T-helper 2 cell treated with Interferon-gamma antibody and Interleukin-4, amounts not matched to agents 100 ng/mL and 5 ng/mL, for 36 hours (primary cell): ENCODE results near the gene PAM16. TPM values are rescaled to one million over a fixed set of nuclear protein-coding genes. Genes with fewer than 3 reads are reported as not detected.
"Not testable (repeated sequence)": the region's sequence is repeated elsewhere in the genome, so short reads cannot be mapped to it uniquely, and the experiment has no call there.

Source experiments
- intact Hi-C: fragments of 100-400 bp; cut with micrococcal nuclease; formaldehyde crosslinking; loops from one replicate; pipeline ENCODE4 v1.15.1; 2023
- total RNA-seq: library from RNA; stranded (reverse); gene quantifications from 2 replicates; pipeline ENCODE4 v1.2.3, GENCODE V29; 2022

The PAM16 gene
- 48.5 and 48.9 TPM in 2 replicates for total RNA-seq

DNA sequence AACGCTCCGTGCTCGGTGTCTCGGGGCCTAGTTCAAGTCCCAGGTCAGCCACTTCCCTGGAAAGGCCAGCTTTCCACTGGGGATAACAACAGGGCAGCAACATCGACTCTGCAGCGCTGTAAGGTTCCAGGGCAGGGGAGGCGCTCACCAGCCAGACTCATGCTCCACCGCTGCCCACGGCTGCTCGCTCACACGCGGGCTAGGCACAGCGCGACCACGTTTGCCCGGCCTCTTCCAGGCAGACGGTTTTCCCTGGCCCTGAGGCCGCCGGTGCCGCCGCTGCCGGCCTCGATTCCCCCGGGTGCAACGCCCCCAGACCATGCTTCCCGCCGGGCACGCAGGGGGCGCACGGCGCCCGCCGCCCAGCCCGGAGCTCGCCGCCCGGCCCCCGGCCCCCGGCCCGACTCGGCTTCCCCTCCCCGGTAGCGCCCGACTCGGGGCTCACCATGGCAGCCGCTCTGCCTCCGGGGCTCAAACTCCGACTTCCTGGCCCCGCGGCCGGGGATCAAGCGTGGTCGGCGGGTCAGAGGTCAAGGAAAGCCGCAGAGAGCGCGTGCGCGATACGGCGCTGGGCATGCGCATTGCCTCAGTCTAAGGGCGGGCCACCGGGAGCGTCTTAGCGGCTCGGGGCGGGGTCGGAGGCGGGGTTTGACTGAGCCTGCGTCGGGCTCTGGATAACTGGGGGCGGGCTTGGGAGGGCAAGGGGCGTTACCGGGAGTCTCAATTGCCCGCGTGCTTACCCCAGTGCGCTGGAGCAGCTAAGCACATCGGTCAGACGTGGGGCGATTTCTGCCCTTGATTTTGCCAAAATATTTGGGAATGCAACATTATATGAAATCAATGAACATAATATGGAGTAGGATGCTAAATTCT is at the start of gene PAM16:
TSS of gene PAM16 (minus strand) at position 535 of the 873 bp plus-strand sequence. CDS start at position 448, 87 bp downstream.
- intact Hi-C loops = loop anchor here (1.0 to 2.0 kb wide), 2 partner anchors 44 to 78 kb away; partner anchors contain the start of gene TFAP4

DNA sequence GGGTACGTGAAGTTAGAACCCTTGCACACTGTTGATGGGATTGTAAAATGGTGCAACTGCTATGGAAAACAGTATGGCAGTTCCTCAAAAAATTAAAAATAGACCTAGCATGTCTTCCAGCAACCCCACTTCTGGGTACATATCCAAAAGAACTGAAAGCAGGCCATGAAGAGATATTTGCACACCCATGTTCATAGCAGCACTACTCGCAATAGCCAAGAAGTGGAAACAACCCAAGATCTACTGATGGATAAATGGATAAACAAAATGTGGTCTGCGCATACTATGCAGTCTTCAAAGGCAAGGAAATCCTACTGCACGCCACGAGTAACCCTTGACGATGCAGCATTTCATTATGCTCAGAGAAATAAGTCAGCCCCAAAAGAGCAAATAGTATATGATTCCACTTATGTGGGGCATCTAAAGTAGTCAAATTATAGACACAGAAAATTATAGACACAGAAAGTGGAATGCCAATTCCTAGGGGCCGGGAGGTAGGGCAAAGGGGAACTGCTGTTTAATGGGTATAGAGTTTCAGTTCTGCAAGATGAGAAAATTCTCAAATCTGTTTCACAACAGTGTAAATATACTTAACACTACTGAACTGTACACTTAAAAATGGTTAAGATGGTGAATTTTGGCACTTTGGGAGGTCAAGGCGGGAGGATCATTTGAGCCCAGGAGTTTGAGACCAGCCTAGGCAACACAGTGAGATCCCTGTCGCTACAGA is 48.0 kb upstream of the PAM16 start:
- intact Hi-C loops = no loop called here

DNA sequence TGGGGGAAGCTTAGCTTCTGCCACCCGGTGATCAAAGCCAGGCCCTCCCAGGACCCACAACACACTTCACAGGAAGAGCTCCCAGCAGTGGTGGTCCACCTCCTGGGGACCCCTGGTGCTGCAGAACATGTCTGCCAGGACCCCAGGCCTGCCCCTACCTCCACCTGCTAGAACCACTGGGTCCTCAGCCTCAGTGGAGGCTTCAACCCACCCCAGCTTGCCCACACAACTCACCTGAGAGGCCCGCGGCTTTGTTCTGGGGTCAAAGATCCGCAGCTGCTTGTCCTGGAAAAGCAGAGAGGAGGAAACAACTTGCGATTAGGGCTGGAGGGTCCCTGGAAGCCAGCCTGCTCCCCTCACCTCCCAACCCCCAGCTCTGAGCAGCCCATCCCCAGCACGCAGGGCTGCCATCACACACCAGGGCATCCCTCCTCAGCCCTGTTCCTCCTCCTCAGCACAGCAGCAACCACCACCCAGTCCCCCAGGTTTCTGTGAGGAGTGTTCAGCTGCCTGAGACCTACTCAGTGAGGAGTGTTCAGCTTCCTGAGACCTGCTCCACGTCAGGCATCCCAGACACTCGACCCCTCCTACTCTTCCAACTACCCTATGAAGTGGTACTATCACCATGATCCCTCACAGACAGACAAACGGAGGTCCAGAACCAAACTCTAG is 44.1 kb upstream of the PAM16 start:
- intact Hi-C loops = no loop called here

DNA sequence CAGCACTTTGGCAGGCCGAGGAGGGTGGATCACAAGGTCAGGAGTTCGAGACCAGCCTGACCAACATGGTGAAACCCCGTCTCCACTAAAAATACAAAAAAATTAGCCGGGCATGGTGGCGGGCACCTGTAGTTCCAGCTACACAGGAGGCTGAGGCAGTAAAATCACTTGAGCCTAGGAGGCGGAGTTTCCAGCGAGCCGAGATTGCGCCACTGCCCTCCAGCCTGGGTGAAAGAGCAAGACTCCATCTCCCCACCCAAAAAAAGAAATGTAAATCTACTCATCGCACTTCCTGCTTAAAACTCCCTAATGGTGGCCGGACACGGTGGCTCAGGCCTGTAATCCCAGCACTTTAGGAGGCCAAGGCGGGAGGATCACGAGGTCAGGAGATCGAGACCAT is 42.7 kb upstream of the PAM16 start:
- intact Hi-C loops = not testable (repeated sequence)

DNA sequence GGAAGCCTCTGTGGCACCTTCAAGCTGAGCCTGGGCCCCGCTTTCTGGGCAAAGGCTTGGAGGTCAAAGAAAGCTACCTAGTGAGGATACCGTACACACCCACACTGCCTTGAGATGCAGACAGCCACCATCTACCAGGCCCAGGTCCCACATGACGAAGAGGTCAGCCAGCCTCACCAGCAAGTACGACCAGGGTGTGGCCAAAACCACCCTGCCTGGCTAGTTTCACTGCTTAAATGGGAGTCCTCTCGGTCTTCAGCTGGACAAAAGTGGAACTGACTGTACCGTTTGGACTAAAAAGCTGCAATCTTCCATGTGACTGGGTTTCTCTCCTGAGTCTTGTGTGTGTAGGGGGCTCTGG is 42.1 kb upstream of the PAM16 start:
- intact Hi-C loops = no loop called here

DNA sequence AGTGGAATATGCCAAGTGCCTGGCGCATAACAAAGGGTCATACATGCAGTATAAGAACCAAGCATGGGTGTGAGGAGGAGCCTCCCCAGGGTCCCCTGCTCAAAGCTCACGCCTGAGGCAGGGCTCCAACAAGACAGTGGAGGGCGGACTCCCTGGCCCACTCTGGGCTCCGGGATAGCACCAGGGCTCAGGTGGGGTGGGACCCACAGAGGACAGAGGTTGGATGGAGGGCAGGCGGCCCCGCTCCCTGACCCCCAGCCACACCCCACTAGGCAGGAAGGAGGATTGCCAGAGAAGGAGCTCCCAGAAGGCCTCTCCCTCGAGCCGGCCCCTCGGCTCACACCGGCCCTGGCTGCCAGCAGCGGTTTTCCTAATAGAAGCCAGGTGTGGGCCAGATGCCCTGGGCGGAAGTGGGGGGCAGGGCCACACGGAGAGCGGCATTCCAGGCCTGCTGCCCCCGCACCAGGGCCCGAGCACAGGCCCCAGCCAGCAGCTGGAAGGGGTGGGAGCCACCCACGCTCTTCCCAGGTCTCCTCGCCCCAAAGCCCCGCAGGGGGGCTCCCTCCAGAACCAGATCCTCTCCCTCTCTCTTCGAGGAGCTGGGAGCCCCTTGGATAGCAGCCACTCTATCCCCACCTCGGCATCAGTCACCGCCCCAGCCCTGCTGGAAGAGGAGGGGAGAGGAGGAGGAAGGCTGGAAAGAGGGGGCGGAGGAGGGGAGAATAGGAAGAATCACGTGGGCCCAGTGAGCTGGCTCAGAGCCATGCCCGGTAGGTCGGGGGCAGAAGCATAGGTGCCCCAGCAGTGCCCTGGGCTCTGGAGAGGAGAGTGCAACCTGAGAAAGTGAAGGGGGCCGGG is 41.5 kb upstream of the PAM16 start:
- intact Hi-C loops = no loop called here

DNA sequence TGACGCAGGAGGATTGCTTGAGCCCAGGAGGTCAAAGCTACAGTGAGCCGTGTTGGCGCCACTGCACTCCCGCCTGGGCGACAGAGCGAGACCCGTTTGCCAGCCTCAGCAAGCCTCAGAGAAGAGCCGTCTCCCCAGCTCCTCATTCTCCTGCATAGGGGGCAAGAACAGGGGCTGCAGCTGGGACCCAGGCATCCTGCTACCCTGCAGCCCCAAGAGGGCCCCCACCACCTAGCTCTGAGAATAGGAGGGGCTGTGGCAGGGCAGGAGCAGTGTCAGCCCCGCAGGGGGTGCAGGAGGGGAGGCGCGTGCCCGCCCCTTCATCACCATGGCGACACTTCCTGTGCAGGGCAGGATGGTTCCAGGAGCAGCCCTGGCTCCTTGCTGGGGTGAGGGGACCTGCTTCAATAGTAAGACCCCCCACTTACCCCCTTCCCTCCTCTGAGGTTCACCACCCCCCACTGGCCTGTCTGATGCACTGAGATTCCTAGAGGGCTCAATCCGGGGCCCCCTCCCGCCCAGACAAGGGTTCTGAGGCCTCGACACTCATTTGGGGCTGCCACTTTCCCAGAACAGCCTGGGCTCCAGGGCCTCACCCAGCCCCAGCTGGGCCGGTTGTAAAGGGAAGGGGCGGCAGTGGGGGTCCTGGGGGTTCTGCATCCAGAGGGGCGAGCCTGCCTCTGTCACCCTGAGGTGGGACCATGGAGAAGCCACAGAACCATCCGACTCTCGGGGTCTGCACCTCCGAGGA is 40.7 kb upstream of the PAM16 start:
- intact Hi-C loops = no loop called here

DNA sequence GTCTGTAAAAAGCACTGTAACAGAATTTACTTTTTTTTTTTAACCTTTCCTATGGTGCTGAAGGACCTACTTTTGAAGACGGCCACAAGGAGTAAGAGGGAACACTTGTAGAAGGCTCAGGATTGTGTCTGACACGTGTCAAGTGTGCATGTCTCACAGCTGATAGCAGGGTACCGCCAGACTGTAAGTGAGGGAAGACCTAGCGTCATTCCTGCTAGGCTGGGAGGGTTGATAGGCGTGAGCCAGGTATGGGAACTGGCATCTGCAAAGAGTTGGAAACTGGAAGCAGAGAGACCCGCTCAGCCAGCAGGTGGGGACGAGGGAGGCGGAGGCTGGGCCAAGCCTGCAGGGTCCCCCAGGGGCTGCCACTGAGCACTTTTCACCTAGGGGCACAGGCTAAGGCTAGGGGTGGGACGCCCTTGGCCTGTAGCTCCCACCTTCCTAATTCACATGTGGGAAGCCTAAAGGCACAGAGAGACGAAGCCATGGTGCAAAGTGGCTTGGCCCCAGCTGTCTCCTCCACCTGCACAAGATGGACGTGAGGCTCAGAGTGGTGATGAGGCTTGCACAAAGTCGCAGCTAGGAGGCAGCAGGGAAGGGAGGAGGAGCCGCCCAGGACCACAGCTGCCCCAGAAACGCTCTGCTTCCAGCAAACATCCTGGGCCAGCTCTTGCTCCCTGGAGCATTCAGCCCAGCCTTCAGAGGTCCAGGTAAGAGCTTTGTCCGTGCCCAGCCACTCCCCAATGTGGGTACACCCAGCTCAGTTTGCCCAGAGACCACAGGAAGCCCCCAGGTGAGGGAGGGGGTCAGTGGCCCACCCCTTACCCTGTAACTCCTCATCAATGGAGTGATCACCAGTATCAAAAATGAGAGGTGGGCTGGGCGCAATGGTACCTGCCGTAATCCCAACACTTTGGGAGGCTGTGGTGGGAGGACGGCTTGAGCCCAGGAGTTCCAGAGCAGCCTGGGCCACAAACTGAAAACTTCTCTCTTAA is 39.4 kb upstream of the PAM16 start:
- intact Hi-C loops = no loop called here

DNA sequence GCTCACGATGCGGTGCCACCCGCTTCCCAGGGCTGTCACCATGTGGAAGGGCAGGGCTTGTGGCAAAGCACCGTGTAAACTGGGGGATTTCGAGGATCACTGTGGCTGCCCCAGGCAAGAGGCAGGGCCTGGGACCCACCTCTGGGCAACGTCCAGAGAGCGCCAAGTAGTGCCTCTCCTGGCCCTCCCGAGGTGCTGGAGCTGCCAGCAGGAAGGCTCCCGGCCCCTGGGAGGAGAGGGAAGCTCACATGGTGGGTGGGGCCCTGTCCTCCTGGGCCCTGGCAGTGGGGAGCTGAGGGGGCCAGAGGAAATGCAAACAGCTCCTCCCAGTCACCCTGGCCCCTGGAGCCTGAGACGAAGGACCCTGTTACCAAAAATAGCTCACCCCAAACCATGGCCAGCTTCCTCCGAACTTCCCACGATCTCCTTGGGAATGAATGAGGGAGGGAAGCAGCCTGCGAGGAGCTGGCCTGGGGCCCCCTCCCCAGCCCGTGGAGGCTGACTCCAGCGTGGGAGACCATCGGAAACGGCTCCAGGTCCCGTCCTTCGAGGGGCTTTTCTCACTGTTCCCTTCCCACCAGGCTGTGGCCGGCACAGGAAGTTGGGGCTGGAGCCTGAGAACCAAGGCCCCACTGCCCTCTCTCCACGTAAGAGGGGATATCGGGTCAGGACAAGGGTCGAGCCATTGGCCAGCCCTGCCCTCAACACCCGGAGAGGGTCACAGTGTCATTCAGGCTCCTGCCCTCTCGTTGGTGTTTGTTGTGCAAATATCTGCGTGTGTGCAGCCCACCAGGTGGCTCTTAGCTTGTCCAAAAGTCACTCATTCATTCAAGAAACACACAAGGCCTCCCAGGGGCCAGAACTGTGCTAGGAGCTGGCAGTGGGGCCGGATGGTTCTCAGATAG is 38.2 kb upstream of the PAM16 start:
- intact Hi-C loops = no loop called here

DNA sequence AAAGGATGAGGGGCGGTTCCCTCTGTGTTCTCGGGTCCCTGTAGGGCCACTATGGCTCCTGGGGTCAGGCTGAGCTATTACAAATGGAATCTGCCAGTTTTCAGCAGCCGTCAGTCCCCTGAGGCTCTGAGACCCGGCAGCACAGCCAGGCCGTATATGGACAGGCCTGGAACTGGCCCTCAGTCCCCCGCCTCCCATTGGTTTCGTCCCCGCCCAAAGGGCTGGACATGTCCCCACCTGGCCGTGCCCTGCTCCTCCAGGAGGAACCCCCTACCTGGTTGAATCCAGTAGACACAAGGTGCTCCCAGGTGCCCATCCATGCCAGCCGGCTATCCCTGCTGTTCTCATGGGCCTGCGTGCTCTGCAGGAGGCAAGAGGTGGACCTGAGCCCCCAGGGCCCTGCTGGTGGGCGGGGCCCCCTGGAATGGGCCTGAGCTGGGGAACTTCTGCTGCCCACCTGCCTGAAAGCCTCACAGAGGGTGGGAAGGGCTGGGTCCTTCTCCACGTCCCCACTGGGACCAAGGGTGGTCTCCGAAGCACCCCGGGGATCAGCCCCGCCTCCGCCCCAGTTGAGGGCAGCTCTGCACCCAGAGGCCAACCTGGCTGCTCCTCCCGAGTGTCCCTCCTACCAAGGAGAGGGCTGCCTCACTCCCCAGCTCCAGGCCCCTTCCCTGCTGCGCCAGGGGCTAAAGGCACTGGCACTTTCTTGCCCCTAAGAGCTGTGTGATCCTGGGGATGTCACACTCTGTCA is 37.3 kb upstream of the PAM16 start:
- intact Hi-C loops = no loop called here

DNA sequence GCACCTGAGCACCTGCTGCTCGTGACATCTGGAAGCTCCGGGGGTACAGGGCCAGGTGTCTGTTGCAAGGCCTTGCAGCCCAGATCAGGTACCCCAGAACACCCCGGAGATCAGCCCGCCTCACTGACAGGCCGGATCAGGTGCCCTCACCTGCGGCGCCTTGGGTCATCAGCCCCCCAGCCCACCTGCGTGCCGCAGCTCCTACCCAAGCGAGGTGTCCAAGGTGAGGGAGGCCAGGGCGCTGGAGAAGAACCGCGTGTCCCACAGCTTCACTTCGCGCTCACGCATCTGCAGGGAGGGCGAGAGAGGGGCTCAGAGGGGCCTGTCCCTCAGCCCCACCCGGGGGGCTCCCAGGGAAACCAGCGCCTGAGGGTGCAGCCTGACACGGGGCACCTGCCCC is 36.7 kb upstream of the PAM16 start:
- intact Hi-C loops = no loop called here

DNA sequence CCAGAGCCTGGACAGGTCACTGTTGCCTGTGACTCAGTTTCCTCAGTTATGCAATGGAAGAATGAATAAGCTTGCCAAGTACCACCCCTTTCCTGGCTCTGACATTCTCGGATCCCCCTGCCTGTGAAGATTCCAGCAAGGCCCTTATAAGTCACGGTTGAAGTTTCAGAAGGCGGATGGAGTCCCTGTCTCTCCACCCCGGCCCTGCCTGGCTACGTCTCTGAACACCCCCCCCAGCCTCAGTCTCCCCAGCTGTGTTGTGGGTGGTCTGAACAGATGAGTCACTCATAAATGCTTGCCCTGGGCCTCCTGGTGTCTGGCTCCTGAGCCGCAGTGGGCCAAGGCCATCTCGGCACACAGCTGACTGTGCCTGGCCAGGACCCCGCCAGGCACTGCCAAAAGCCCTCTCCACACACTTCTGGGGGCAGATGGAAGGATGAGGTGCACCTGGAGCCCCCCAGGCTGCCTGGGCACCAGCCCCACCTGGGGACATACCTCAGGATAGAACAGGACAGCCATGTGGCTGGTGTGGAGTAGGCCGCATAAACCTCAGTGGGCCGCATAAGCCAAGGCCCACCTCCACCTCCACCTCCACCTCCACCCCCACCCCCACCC is 35.9 kb upstream of the PAM16 start:
- intact Hi-C loops = no loop called here

DNA sequence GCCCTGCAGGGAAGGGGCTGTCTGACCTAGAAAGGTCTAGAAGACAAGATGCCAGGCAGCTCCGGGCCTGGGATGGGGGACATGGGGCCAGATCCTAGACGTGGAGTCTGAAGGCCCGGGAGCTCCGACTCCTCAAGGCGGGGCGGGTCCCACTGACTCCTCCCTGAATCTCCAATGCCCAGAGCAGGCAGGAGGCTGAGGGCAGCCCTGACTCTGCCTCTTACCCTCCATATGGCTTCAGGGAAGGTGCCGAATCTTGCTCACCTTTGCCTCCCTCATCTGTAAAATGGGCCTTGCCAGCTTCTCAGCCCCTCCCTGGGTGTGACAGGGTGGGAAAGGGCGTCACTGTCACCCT is 35.3 kb upstream of the PAM16 start:
- intact Hi-C loops = no loop called here

DNA sequence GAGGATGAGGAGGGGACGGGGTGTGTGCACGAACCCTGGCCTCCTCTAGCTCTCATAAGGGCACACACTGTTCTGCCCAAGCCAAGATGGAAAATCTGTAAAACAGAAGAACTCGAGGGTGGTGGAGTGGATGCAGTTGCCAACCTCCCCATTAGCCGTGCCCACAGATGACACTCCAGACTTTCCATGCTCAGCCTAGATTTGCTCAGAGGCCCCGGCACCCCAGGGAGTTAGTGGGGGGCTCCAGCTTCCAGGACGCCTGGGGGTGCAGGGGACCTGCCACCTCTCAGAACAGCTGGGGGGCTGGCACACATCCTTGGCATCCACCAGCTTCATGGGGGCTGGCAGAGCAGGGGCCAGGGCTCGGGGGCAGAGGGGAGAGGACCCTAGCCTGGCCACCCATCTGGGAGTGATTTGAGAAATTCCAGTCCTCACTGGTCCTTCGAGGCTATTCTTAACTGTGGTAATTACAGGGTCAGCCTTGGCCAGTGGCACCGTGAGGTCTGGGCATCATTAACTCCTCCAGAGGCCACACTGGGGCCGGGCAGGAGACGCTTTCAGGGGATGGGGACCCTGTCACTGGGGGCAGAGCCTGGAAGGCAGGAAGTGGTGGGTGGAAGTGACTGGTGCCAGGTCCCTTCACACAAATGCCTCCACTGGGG is 34.8 kb upstream of the PAM16 start:
- intact Hi-C loops = no loop called here

DNA sequence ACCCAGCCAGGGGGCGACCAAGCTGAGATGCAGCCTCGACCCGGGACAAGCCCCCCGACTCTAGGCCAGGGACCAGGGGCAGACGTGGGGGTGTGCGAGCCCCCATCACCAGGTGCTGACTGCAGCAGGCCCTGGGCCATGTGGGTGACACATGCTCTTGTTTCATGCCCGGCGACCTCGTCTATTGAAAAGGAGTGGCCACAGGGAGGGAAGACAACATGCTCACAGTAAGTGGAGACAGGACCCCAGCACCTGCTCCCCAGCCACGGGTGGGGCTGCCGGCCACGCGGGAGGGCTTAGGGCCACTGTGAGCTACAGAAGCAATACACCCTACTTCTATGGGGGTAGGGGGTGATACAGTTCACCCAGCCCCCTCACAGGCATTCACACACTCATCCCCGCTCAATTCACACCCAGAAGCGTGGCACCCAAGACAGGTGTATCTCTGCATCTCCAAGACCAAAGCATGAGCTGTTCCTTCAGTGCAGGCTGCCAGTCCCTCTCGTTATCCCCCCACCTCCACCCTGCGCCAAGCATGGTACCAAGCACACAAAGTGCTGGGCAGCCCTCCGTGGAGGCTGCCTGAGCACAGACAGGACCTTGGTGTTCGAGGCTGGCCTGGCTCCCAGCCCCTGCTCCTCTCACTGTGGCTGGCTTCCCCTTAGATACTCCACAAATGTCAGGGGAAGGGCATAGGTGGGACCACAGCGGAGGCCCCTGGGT is 34.1 kb upstream of the PAM16 start:
- intact Hi-C loops = no loop called here

DNA sequence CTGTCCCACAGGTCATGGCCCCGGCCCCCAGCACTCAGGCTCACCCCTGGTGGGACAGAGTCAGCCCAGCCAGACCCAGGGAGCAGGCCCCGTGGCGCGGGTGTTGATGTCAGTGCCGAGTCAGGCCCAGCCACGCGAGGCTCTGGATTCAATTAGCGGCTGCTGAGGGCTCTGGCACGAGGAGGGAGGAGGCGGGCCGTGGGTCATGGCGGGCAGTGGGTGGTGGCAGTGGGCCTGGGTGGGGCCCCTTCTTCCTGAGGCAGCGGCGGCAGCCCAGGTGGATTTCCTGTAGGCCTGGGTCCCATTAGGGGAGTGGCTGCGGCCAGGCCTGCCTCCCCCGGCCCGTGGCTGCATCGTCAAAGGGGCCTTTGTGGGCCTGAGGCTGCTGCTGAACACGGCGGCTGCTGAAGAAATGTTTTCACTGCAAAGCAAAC is 33.4 kb upstream of the PAM16 start:
- intact Hi-C loops = no loop called here
